Right renal pelvis (tissue), 4 donors: ENCODE data around the gene MIDN. TPM values are rescaled to one million over a fixed set of nuclear protein-coding genes. Genes with fewer than 3 reads are reported as not detected.
A peak's percentile ranks its signal among the peaks of the same experiment; 100 is the strongest.

Source experiments
- DNase-seq, 4 donors: peaks; one replicate each; pipeline ENCODE4 v3.0.0-alpha.2; 2013; ENCODE audit warnings: low read depth in 4 of 4, low spot score in 3 of 4, missing footprints in 1 of 4
- polyA plus RNA-seq, 4 donors: library from polyadenylated mRNA; unstranded; fragments of 120-200 nt; gene quantifications; one replicate each; pipeline ENCODE4 v1.2.1, GENCODE V29; 2013; ENCODE audit not compliant: insufficient read length in 4 of 4

MIDN gene
- polyA plus RNA-seq, 4 donors: 50.1 to 66.0 (median 52.7) TPM

GRCh38 chr19:1278713-1279660 is 30.6 kb downstream of the MIDN start:
- no peak for DNase-seq

DNA sequence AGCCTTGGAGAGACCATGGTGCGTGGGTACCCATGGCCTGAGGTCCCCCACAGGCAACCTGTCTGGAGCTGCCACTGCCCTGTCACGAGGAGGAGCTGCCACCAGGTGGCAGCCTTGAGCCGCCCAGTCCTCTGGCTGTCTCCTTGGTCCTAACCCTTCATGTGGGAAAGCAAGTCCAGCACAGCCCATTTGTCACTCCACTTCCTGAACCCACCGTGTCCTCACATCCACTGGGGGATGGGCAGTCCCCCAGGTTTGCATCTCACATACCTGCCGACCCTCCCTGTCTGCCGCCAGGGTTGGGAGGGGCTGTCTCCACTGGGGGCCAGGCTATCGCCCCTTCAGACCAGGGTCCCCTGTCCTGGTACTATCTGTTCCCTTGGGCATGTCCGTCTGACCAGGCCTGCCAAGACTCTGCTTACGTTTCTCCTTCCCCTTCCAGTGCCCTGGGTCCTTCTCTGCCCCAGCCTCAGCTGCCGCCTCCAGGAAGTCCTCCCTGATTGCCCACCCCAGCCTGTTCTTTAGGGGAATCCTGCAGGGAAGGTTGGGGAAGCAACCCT is 31.5 kb downstream of the MIDN start:
- DNase-seq: peak in 2 of 4 donors; percentile 72 to 83

DNA sequence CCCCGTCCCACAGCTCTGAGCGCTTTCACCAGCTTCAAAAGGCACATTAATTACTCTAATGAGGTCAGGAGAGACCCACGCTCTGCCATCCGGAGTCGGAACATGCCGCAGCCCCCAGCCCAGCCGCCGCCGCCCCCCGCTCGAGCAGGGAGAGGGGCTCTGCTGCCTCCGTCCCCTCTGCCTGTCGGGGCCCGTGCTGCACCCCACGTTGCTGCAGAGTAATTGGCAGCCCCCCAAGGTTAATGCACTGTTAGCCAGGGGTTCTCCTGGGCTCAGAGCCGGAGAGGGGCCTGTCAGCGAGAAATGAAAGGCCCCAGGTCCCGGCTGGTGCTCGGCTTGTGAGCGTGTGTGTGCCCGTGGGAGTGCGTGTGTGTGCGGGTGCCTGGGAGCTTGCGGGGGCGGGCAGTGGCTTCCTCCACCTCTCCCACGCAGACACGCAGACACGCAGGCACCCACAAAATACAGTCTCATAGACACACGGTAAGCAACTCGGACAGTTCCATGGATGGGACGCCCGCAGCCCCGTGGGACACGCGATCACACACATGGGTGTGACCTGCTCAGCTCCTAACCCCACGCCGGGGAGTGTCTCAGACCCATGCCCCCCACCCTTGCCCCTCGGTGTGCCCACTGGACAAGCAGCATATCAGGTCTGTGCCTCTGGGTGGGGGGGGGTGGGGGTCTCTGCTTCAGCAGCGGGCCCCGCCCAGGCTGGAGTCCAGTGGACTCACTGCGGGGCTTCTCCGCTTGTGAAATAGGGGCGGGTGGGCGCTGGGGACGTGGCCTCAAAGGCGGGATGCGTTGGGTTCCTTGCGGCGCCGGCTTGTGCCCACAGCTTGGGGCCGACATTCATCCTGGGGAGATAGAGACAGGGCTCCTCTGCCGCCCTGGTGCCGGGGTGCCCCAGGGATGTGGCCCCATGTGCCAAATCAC is 32.5 kb downstream of the MIDN start:
- no peak for DNase-seq

GRCh38 chr19:1281569-1282287 is 33.3 kb downstream of the MIDN start:
- no peak for DNase-seq

DNA sequence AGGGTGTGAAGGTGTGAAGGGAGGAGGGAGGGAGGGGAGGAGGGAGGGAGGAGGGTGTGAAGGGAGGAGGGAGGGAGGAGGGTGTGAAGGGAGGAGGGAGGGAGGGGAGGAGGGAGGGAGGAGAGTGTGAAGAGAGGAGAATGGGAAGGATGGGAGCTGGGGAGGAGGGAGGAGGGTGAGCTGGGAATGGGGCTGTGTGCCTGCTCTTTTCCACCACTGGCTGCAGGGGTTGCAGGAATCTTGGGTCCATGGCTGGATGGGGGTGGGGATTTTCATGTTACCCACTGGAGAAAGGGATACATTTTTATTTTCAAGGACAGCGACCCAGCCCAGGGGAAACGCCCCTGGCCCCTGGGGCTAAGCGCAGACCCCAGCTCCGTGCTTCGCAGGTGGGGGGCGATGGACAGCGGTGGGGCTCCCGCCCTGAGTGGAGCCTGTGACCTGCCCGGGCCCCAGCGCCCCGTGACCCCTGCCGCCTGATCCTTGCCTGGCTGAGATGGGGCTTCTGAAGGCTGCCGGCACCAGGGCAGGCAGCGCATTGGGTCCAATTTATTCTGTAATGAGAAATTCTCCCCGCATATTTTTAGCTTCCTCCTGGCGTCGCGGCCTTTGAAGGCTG is 34.3 kb downstream of the MIDN start:
- DNase-seq: no peak

DNA sequence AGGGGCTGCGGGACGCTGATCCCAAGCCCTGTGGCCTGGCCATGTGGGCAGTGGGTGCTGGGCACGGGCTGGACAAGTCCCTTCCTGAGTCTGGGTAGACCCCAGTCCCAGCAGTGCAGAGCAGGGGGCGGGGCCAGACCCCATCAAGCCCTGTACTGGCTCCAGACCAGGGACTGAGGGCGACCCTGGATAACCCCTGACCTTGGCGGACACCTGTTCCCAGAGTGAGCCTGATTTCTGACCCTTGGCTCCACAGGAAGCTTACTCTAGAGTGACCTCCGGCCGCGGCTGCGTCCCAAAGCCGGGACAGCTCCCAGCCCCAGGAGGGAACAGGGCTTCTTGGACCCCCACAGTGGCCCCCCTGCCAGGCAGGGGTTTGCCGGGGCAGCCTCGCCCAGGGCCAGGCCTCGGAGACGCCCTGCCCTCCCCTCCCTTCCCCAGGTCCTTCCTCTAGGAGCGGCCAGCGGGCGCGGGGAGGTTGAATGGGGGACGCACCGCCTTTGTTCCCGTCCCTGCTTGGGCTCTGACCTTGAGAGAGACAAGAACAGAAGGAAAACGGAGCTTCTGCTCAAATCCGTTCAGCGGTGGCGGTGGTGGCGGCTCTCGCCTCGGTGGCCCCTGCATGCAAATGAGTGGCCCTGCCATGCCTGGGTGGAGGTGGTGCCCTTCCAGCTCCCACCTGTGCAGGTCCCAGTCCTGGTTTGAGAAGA is 35.0 kb downstream of the MIDN start:
- no peak for DNase-seq

DNA sequence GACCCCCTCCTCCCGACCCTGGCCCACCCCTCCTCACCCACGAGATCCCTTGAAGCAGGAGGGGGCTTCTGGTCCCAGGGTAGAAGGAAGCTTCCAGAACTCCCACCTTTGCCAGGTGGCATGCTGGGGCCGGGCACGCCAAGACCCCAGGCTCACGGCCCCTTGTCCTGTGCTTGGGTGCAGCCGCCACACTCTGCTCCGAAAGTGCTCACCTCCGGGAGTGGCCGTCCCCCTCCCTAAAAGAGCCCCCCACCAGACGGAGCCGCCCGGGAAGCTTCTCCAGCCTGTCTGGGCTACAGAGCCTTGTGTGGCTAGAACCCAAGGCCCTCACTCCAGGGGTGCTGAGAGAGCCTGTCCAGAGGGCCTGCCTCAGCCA is 35.5 kb downstream of the MIDN start:
- DNase-seq: no peak

GRCh38 chr19:1284293-1284978 is 36.1 kb downstream of the MIDN start:
- DNase-seq: no peak

- no peak for DNase-seq
Measured at GRCh38 chr19:1284979-1285736, 36.8 kb downstream of the MIDN start.

DNA sequence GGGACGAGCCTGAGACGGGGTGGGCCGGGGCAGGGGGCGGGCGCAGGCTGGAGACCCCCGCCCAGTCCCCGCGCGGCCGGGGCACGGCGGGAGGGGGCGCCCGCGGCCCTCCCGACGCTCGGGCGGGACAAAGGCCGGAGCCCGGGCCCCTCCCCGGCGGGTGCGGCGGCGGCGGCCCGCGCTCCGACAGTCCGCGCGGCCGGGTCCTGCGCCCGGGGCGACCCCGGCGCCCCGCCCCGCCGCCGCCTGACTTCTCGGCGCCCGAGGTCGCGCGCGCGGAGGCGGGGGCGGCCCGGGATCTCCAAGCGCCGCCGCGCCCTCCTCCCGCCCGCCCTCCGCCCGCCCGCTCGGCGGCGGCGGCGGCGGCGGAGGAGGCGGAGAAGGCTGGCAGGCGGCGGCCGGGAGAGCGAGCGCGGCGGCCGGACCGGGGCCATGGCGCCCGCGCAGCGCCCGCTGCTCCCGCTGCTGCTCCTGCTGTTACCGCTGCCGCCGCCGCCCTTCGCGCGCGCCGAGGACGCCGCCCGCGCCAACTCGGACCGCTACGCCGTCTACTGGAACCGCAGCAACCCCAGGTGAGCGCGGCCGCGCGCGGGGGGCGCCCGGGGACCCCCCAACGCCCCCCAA is 37.5 kb downstream of the MIDN start, which contains the start of gene EFNA2:
Gene EFNA2, plus strand, starts transcription at position 137 of the 624 bp plus-strand sequence. Its CDS starts 296 bp downstream, at position 433.
- DNase-seq: no peak

GRCh38 chr19:1286487-1287353 is 38.3 kb downstream of the MIDN start:
- DNase-seq: no peak

DNA sequence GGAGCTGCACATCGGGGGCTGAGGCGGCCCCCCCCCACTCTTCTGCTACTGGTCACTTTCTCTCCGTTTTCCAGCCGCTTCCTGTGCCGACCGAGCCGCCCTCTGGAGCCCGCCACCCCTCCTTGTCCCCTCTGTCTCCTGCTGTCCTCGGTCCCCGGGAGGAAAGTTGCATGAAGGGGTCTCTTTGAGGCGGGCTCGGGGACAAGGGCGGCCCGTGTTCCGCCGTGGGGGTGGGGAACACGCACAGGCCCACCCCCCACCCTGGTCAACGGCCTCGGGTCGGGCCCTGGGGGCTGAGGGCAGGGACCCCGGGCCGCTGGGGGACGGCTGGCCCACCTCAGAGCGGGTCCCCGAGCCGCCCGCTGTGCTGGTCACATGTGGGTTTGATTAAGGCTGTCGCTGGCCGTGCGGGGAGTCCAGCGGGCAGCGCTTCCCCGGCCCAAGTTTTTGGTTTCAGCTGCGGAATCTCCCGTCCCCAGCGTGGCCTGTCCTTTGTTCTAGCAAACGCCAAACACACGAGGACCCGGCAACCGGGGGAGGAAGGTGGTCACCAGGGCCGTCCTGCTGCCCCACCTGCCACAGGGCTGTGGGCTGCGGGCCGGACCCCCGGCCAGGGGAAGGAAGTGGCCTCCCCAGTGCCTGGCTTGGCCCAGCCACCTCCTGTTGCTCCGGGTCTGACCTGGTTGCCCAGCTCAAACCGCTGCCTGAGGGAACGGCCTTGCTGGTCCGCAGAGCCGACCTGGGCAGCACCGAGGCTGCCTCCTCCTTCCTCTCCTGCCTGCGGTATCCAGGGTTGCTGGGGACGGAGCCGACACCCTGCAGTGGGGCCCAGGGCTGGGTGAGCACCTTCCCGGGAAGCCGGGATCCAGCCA is 39.2 kb downstream of the MIDN start:
- no peak for DNase-seq

DNA sequence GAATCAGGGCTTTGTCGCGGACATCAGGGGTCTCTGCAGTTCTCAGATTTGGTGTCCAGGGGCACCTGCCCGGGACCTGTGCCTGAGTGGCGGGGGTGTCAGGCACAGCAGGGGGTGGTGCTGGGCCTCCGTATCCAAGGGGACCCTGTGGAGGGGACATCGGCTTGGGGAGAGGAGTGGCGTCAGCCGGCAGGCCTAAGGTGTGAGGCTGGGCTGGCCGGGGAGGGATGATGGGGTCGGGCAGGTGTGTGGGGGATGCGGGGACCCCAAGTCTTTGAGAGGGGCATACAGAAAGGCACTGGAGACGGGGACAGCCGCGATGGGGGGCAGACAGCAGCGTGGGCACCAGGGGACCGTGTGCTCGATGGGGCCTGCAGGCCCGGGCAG is 39.8 kb downstream of the MIDN start:
- no peak for DNase-seq

- no peak for DNase-seq
Measured at GRCh38 chr19:1288833-1289685, 40.7 kb downstream of the MIDN start.

GRCh38 chr19:1289686-1290025 is 41.3 kb downstream of the MIDN start:
- DNase-seq: no peak
